Adrenal gland (tissue), 12 donors: ENCODE results near the gene PGBD2. TPM values are rescaled to one million over a fixed set of nuclear protein-coding genes. Genes with fewer than 3 reads are reported as not detected.

Experiments
- DNase-seq, 7 donors: peaks; one replicate each; pipeline ENCODE4 v3.0.0-alpha.2; 2019 to 2020
- H3K27ac ChIP-seq, 5 donors: fragments of 200-600 bp; sonication (generic) in 4 of 5; 1 replicate in 3 of 5; 2 replicates in 2 of 5; pipeline versions ENCODE4 v1.5.1 to v1.8.0; 2016 to 2020; ENCODE audit warnings: mild to moderate bottlenecking in 1 of 5
- H3K27me3 ChIP-seq: fragments of 200-600 bp; 2 replicates; pipeline ENCODE4 v1.8.0; 2021
- H3K36me3 ChIP-seq, 2 donors: fragments of 200-600 bp; replicated peaks in 1 of 2; 1 replicate in 1 of 2; 2 replicates in 1 of 2; pipeline versions ENCODE4 v1.5.1 to v1.8.0; 2018 to 2022
- H3K4me1 ChIP-seq, 2 donors: fragments of 200-600 bp; replicated peaks in 1 of 2; 1 replicate in 1 of 2; 2 replicates in 1 of 2; pipeline versions ENCODE4 v1.5.1 to v1.8.0; 2018 to 2021
- H3K4me3 ChIP-seq, 4 donors: fragments of 200-600 bp; sonication (generic) in 3 of 4; one replicate each; pipeline ENCODE4 v1.5.1; 2016 to 2018
- H3K9me3 ChIP-seq, 3 donors: fragments of 200-600 bp; sonication (generic) in 1 of 3; replicated peaks in 1 of 3; 1 replicate in 2 of 3; 2 replicates in 1 of 3; pipeline versions ENCODE4 v1.5.1 to v1.8.0; 2016 to 2021
- CTCF ChIP-seq, 6 experiments: fragments of 450-650 bp in 4 of 6; fragments of 200-600 bp in 2 of 6; sonication (generic) in 1 of 6; IDR thresholded peaks; 1 replicate in 5 of 6; 2 replicates in 1 of 6; pipeline versions ENCODE4 v1.5.1 to v1.8.0; 2016 to 2021; ENCODE audit warnings: antibody characterized with exemption in 6 of 6, mild to moderate bottlenecking in 2 of 6, moderate library complexity in 1 of 6
- POLR2A ChIP-seq, 2 donors: fragments of 450-650 bp; IDR thresholded peaks; one replicate each; pipeline ENCODE4 v1.6.1; 2017; ENCODE audit warnings: antibody characterized with exemption in 2 of 2, mild to moderate bottlenecking in 2 of 2, moderate library complexity in 1 of 2
- WGBS, 4 donors: extraction: QIAGEN DNeasy Blood & Tissue Kit in 2 of 4; methylation state at CpG; one replicate each; pipeline versions ENCODE4 v1.1.5 to v1.1.7; 2013 to 2017; 5-methylcytosine and 5-hydroxymethylcytosine counted together
- intact Hi-C, 2 donors: fragments of 100-400 bp; cut with DNase I; formaldehyde crosslinking; loops; one replicate each; pipeline versions ENCODE4 v1.14.1 to v1.15.0; 2022 to 2023
- polyA plus RNA-seq, 3 donors: library from polyadenylated mRNA; stranded (reverse); fragments of 200-250 nt in 2 of 3; fragments of 350-450 nt in 1 of 3; fragmentation: Illumina TruSeq in 1 of 3; extraction: RNeasy Lipid Tissue Mini Kit (QIAGEN cat#74804) in 1 of 3; gene quantifications; one replicate each; pipeline ENCODE4 v1.2.3, GENCODE V29; 2013 to 2014
- total RNA-seq, 9 donors: library from RNA; depleted of rRNA in 4 of 9; stranded (reverse); fragments of >200 nt in 4 of 9; fragments of 120-200 nt in 1 of 9; fragmentation: NEBNext Ultra II Directional in 1 of 9; extraction: Animal tissue kit (Norgen Biotek cat#: 25700) in 1 of 9; gene quantifications; one replicate each; pipeline versions ENCODE4 v1.1.0 to v1.2.4, GENCODE V29; 2013 to 2023
- donor health status: healthy with polysubstance abuse.
- donor health status: Bipolar disorder and iron deficiency.
- donor health status: DM: yes; HTN: yes; CAD: no.
- donor health status: DM: no; HTN: no; CAD: no.
- donor health status: DM: no; HTN: no; CAD: no.
- donor health status: DM: yes; HTN: yes; CAD: no.

The PGBD2 gene
- total and polyA plus RNA-seq, 12 donors, result 1.6 to 9.2 (median 4.6) TPM

- peak; percentile 68 to 85 (median 76) for DNase-seq
- peak in 4 of 6 experiments; percentile 14 to 53 (median 42) for TF ChIP-seq CTCF (IDR thresholded peaks at IDR 0.05)
- no peak for TF ChIP-seq POLR2A (IDR thresholded peaks at IDR 0.05)
- Histone ChIP-seq H3K4me3 (peak overlapping the region in 2 of 4 donors; percentile 29 to 68), H3K4me1 (peaks cover 15 to 17% of the 10 kb centered on the region in 2 donors), H3K27ac (peak overlapping the region in 4 of 5 donors; percentile 90 to 94 (median 92)), H3K9me3 (no peaks in the 10 kb centered on the region), H3K36me3 (peaks cover 0 to 9% of the 10 kb centered on the region in 2 donors), H3K27me3 (no peaks in the 10 kb centered on the region)
- intact Hi-C loops, result no loop called here
- 0 to 2% (median 1%) methylated on average over 11 to 45 of the region's 45 CpGs for WGBS, 4 donors
Measured at GRCh38 chr1:248858096-248858890, 47.7 kb upstream of the PGBD2 start.

- H3K27ac ChIP-seq, result peak within 1 kb of the TSS; percentile 90 to 94 (median 93)
- DNase-seq, result peak; percentile 97 to 99 (median 98)
- intact Hi-C loops, result no loop called here
- no peaks in the 10 kb centered on the region for H3K27me3 ChIP-seq
- TF ChIP-seq CTCF (IDR thresholded peaks at IDR 0.05) (no peak), POLR2A (IDR thresholded peaks at IDR 0.05) (peak; percentile 71 to 90)
- no peaks in the 10 kb centered on the region for H3K9me3 ChIP-seq
- H3K4me1 ChIP-seq, result peaks cover 20 to 21% of the 10 kb centered on the region in 2 donors
- H3K36me3 ChIP-seq, result peaks cover 0 to under 1% of the 10 kb centered on the region in 2 donors
- peak within 1 kb of the TSS in 2 of 4 donors; percentile 43 to 68 for H3K4me3 ChIP-seq
- WGBS, 4 donors, result 2 to 9% (median 5%) methylated on average over 16 to 62 of the region's 62 CpGs
Measured at GRCh38 chr1:248858891-248859889, 46.8 kb upstream of the PGBD2 start, which contains the start of gene ZNF692. ZNF692 (minus strand) TSS chr1:248859085; CDS start chr1:248858309, 776 bp downstream.

- H3K27ac ChIP-seq, result peak overlapping the region; percentile 90 to 94 (median 93)
- H3K4me1 ChIP-seq, result peaks cover 20 to 21% of the 10 kb centered on the region in 2 donors
- no peak for TF ChIP-seq POLR2A (IDR thresholded peaks at IDR 0.05)
- no peak for TF ChIP-seq CTCF (IDR thresholded peaks at IDR 0.05)
- intact Hi-C loops, result no loop called here
- H3K4me3 ChIP-seq, result no peak overlapping the region
- H3K9me3 ChIP-seq, result no peaks in the 10 kb centered on the region
- peak in 1 of 7 donors; percentile 47 for DNase-seq
- H3K27me3 ChIP-seq, result no peaks in the 10 kb centered on the region
- H3K36me3 ChIP-seq, result no peaks in the 10 kb centered on the region
- 62 to 73% (median 67%) methylated on average over 4 of the region's 4 CpGs for WGBS, 4 donors
Measured at GRCh38 chr1:248860007-248860406, 46.0 kb upstream of the PGBD2 start.

GRCh38 chr1:248861616-248862015 lies 44.4 kb upstream of the PGBD2 start:
- DNase-seq, result no peak

More at GRCh38 chr1:248861616-248862015, 44.4 kb upstream of the PGBD2 start:
- Histone ChIP-seq H3K4me3 (no peak overlapping the region), H3K4me1 (peaks cover 20 to 21% of the 10 kb centered on the region in 2 donors), H3K27me3 (no peaks in the 10 kb centered on the region), H3K9me3 (no peaks in the 10 kb centered on the region), H3K36me3 (no peaks in the 10 kb centered on the region), H3K27ac (no peak overlapping the region)
- 89 to 100% (median 96%) methylated on average over 2 of the region's 2 CpGs for WGBS, 4 donors
- TF ChIP-seq CTCF (IDR thresholded peaks at IDR 0.05) (no peak), POLR2A (IDR thresholded peaks at IDR 0.05) (no peak)
- intact Hi-C loops, result no loop called here
